Subcutaneous adipose tissue (tissue), 4 donors: ENCODE measurements around the gene CD163L1. TPM values are rescaled to one million over a fixed set of nuclear protein-coding genes. Genes with fewer than 3 reads are reported as not detected.

Source experiments
- total RNA-seq, 4 donors: library from RNA; depleted of rRNA; stranded (reverse); fragments of >200 nt; gene quantifications; one replicate each; pipeline ENCODE4 v1.1.0, GENCODE V29; 2016
- TF ChIP-seq, protein P1 (sequence below): fragments of 450-650 bp; IDR thresholded peaks from one replicate; pipeline ENCODE4 v1.5.1; 2016; ENCODE audit warnings: low read depth, mild to moderate bottlenecking, control low read depth, antibody characterized with exemption, moderate library complexity

Gene CD163L1
- total RNA-seq, 4 donors from 2014 or later = 1.7 to 8.2 (median 5.0) TPM

- TF ChIP-seq, protein P1, sequence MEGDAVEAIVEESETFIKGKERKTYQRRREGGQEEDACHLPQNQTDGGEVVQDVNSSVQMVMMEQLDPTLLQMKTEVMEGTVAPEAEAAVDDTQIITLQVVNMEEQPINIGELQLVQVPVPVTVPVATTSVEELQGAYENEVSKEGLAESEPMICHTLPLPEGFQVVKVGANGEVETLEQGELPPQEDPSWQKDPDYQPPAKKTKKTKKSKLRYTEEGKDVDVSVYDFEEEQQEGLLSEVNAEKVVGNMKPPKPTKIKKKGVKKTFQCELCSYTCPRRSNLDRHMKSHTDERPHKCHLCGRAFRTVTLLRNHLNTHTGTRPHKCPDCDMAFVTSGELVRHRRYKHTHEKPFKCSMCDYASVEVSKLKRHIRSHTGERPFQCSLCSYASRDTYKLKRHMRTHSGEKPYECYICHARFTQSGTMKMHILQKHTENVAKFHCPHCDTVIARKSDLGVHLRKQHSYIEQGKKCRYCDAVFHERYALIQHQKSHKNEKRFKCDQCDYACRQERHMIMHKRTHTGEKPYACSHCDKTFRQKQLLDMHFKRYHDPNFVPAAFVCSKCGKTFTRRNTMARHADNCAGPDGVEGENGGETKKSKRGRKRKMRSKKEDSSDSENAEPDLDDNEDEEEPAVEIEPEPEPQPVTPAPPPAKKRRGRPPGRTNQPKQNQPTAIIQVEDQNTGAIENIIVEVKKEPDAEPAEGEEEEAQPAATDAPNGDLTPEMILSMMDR = no peak
These were observed 92.8 kb downstream of the CD163L1 start for GRCh38 chr12:7351177-7351576.

GRCh38 chr12:7349418-7349817 lies 94.5 kb downstream of the CD163L1 start:
- TF ChIP-seq, protein P1 = no peak

- TF ChIP-seq, protein P1 = no peak
These were observed 97.3 kb downstream of the CD163L1 start for GRCh38 chr12:7346551-7347225.

GRCh38 chr12:7344833-7345606 lies 98.9 kb downstream of the CD163L1 start:
- TF ChIP-seq, protein P1 = no peak

GRCh38 chr12:7339675-7340074 lies 104.3 kb downstream of the CD163L1 start:
- TF ChIP-seq, protein P1 = no peak

DNA sequence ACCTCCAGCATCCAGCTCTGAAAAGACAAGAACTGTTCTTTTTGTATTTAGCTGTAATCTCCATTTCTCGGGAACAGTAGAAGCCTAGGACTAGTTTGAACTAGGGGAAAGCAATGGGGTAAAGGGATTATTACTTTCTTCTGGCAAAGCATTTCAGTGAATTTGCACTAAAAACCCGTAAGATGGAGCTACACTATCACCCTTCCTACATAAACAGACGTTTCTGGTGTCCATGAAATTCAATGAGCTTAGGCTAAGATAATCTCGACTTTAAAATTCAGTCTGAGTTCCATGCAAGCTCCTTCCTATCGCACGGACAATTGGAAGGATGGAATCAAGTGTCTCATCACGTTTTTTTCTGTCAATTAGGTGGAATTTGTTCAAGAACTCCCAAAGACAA lies 116.0 kb downstream of the CD163L1 start:
- TF ChIP-seq, protein P1 = no peak

DNA sequence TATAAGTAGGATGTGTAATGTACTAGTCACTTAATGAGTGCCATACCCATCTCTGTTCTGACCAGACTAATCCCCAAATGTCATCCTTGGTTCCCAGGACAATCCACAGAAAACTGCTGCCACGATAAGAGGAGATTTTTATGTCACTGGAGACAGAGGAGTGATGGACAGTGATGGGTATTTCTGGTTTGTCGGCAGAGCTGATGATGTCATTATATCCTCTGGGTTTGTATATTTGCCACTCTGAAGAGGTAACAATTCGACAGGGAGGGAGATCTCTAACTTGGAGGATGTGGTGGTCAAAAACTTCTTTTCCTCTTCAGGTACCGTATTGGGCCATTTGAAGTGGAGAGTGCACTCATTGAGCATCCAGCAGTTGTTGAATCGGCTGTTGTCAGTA lies 119.8 kb downstream of the CD163L1 start:
- TF ChIP-seq, protein P1 = no peak
